ENCODE results near the gene RNF169.

The RNF169 gene

GRCh38 chr11:74748211-74749126 is at the start of gene RNF169:
TSS of gene RNF169 (plus strand) at chr11:74748849. CDS start at chr11:74748881, 32 bp downstream.
- DNase-seq = peak; percentile 68 to 83 (median 76)

GRCh38 chr11:74699615-74700396 is 48.8 kb upstream of the RNF169 start:
- no peak for DNase-seq

- no peak for DNase-seq
Observed at GRCh38 chr11:74701351-74701750, 47.3 kb upstream of the RNF169 start.

GRCh38 chr11:74702383-74703007 is 46.2 kb upstream of the RNF169 start:
- peak; percentile 10 to 28 (median 12) for DNase-seq

GRCh38 chr11:74703211-74703610 is 45.4 kb upstream of the RNF169 start:
- DNase-seq = no peak

- DNase-seq = no peak
Observed at GRCh38 chr11:74707182-74707581, 41.5 kb upstream of the RNF169 start.

GRCh38 chr11:74707602-74708510 is 40.8 kb upstream of the RNF169 start:
- DNase-seq = no peak

- DNase-seq = no peak
Observed at GRCh38 chr11:74709175-74709574, 39.5 kb upstream of the RNF169 start.

GRCh38 chr11:74710281-74710938 is 38.2 kb upstream of the RNF169 start:
- DNase-seq = no peak

- no peak for DNase-seq
Observed at GRCh38 chr11:74713686-74714085, 35.0 kb upstream of the RNF169 start.

GRCh38 chr11:74714904-74715303 is 33.7 kb upstream of the RNF169 start:
- no peak for DNase-seq

GRCh38 chr11:74717221-74717969 is 31.3 kb upstream of the RNF169 start:
- DNase-seq = no peak

- no peak for DNase-seq
Observed at GRCh38 chr11:74719011-74719410, 29.6 kb upstream of the RNF169 start.

- no peak for DNase-seq
Observed at GRCh38 chr11:74720596-74721478, 27.8 kb upstream of the RNF169 start.

- DNase-seq = no peak
Observed at GRCh38 chr11:74721479-74721835, 27.2 kb upstream of the RNF169 start.

- DNase-seq = no peak
Observed at GRCh38 chr11:74723511-74723910, 25.1 kb upstream of the RNF169 start.

- no peak for DNase-seq
Observed at GRCh38 chr11:74725701-74726100, 22.9 kb upstream of the RNF169 start.

- peak in 3 of 4 experiments; percentile 18 to 40 (median 28) for DNase-seq
Observed at GRCh38 chr11:74726547-74727182, 22.0 kb upstream of the RNF169 start.

- DNase-seq = no peak
Observed at GRCh38 chr11:74729397-74729796, 19.3 kb upstream of the RNF169 start.

Measured in activated CD4-positive, CD25-positive, alpha-beta regulatory T cell (primary cell).